Measurements from ENCODE around the gene CCDC127.

GRCh38 chr5:169728-170094 lies 48.2 kb downstream of the CCDC127 start:
- TF ChIP-seq ZNF274 (IDR thresholded peaks at IDR 0.05; ENCODE audit: low read depth, low read length) (no peak), SUZ12 (IDR thresholded peaks at IDR 0.05; ENCODE audit: extremely low read depth, insufficient read depth, insufficient read length) (no peak)
